ENCODE data around the gene HOXC4.

Gene HOXC4

DNA sequence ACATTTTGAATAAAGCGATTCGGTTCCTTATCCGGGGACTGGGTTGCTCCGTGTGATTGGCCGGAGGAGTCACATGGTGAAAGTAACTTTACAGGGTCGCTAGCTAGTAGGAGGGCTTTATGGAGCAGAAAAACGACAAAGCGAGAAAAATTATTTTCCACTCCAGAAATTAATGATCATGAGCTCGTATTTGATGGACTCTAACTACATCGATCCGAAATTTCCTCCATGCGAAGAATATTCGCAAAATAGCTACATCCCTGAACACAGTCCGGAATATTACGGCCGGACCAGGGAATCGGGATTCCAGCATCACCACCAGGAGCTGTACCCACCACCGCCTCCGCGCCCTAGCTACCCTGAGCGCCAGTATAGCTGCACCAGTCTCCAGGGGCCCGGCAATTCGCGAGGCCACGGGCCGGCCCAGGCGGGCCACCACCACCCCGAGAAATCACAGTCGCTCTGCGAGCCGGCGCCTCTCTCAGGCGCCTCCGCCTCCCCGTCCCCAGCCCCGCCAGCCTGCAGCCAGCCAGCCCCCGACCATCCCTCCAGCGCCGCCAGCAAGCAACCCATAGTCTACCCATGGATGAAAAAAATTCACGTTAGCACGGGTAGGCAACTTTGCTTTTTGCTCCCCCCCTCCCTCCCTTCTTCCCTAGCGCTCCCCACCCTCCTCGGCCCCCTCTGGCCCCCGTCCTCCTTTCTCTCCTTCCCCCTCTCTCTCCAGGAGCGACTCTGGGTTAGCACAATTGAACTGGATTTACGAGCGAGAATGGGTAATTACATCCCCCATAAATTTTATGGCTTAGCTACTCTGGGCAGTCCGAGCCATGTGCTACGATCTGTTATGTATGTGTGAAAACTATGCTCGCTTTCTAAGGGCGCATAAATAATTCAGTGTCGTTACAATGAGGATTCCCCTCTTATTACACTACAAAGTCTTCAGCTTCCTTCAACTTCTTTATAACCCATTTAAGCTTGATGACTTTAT is at the start of gene HOXC4:
Gene HOXC4, plus strand, starts transcription at position 85 of the 991 bp plus-strand sequence. Its CDS starts 88 bp downstream, at position 173.
- no peak for DNase-seq (ENCODE audit: low read depth in 2 of 2)

DNA sequence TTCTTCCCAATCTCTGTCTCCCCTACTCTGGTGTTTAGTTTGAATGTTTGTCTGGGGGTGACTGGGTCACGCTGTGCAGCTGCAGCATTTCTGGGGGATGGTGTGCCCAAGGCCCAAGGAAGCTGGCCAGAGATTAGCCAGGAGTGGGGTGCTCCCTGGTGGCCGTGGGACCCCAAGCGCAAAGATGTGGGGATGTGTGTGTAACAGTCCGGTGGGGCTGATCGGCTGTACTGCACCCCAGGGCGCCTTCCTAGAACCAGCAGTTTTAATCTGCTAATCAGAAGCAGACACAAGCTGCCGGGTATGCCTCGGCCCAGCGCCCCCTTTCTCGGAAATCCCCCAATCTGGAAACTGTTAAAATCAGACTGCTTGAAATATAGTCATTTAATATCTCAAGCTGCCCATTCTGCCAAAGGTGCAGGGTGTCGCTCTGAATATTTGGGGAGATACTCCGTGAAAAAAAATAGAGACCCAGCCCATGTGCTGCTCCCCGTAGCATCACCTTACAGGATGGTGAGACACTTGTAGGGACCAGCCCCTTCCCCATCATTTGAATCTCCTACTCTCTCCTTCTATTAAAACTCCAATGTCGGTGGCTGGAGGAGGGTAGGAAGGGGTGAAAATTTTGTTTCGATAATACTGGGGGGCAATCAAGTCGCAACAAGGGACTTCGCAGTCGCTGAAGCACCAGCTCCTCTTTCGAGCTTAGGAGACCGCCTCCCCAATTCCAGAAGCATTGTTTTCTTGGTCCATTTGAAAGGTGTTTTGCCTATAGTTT is 49.4 kb upstream of the HOXC4 start:
- no peak for DNase-seq (ENCODE audit: low read depth in 2 of 2)

DNA sequence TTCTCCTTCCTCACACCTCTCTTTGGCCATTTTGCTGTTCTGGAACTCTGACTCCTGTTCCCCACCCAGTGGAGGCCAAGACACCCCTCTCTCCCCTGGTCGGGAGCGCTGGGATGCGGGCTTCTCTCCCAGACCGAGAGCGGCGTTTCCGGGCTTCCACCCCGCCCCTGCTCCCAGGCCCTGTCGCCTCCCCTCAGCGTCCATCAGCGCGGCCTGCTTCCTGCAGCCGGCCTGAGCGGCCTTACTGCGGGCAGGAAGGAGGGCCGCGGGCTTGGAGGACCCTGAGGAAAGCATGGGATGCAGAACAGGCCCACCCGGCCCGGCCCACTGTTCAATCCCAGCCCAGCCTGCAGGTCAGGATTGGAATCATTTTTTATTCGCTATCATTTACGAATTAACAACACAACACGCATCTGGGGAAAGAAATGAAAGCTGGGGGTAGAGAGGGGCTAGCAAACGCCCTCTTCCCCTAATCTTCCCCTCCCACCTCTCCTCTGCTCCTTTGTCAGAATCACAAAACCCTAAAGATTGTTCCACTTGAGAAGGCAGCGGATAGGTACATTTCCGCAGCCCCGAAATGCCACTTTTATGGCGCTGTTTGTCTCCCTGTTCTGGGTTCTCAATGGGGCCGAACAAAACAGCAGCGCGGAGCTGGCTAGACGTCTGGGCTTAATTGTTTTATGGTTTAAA is 48.6 kb upstream of the HOXC4 start:
- no peak for DNase-seq (ENCODE audit: low read depth in 2 of 2)

DNA sequence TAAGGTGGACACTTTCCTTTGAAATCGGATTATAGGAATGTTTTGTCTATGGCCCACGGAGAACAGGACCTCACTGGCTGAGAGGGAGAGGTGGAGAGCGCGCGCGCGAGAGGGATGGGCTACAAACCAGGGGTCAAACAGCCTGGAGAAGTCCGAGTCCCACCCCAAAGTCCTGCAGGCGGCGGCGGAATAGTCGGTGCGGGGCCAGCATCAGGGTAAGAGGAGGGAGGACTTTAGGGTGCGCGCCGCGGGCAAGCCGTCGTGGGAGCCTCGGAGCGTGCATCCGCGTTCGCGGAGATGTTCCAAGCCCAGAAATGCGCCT is 48.1 kb upstream of the HOXC4 start:
- no peak for DNase-seq (ENCODE audit: low read depth in 2 of 2)

DNA sequence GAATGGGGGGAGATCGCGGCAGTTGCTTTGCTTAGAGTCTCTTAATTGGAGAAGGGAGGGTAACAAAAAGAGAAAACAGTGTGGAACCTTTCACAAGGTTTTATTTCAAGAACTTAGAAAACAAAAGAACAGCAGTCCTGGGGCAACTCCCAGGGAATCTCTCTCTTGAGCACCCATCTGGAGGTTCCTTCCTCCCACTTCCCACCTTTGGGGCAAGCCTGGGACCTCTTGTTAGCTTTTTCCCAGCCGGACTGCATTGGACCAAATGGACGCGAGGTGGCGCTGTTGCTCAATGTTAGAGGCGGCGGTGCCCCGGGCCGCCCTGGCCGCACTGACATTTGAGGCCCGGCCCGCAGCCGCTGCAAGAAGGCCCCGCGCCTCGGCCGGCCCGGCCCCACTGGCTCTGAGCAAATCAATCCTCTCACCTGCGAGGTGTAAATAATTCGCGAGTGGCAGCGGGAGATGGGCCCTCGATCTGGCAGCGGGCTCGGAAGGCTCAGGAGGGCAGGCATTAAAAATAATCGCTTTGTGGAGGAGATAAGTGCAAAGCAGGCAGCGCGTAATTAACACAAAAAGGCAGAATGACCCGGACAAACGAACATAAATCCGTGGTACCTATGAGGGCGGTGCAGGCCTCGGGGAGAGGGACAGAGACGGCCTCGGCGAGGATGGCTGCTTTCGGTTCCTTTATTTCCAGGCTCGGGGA is 47.6 kb upstream of the HOXC4 start:
- peak; percentile 62 to 64 for DNase-seq (ENCODE audit: low read depth in 2 of 2)

DNA sequence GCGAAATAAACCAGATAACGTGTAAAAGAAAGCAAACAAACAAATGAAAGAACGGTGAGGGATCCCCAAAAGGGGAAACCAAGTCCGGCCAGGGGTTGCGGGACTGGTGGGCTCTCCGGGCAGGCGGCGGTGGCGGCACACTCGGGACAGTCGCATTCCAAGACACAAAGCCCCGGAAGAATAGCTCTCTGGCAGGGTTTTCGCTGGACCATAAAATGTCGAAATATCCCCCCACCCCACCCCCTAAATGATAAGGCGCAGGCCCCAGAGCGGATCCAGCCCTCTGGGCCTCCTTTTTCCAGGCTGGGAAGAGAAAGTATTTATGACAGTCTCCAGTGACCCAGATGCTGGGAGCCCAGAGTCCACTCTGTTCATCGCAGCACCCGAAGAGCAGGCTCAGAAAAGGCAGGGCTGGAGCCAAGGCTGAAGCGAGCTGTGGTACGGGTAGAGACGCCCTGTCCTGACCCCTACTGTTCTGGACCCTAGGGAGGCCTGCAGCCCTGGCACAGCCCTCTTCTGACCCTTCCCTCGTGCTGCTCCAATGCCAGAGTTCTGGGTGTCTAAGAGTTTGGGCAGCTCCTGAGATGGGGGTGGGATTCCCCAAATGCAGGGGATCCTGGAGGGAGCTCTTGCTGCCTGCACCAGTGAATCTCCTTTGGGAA is 46.9 kb upstream of the HOXC4 start:
- no peak for DNase-seq (ENCODE audit: low read depth in 2 of 2)

DNA sequence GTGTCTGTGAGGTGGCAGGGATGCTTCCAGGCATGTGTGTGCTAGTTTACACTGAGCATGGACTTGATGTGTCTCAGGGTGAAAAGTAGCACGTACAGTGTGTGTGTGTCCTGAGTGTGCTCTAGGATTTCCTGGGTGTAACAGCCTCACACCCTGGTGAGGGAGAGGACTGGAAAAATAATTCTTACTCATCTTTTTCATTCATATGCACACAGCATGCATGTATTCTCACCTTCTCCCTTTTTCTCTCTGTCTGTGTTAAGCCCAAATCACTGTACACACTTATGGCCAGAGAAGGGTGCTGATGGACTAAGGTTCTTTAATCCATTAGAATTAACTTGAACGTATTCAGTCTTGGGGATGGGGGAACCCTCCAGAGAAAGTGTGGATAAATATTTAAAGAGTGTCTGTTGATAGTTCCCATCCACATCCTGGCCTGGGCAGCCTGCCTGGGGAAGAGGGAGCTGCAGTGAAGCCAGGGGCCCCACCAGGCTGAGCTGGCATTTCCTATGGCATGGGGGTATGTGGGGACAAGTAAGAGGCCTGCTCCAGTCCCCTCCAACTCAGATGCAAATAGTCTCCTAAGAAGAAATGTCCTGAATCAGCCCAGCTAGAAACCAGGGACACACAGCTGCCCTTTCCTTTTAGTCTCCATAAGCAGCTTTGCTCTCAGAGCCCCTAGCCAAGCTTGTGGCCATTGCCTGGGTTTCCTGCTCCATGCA is 45.9 kb upstream of the HOXC4 start:
- no peak for DNase-seq (ENCODE audit: low read depth in 2 of 2)

DNA sequence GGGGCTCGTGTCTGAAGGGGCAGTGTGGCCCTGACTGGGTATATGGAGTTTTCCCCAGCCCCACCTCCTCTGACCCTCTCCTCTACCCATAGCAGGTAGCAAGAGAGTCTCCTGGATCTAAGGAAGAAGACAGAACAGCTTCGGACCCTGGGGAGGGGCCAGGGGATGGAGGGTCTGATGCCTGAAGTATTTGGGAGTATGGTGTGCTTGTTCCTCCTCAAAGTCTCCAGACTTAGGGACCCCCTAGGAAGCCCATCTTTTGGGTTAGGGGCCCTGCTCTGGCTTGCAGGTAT is 45.4 kb upstream of the HOXC4 start:
- DNase-seq (ENCODE audit: low read depth in 2 of 2), result no peak

DNA sequence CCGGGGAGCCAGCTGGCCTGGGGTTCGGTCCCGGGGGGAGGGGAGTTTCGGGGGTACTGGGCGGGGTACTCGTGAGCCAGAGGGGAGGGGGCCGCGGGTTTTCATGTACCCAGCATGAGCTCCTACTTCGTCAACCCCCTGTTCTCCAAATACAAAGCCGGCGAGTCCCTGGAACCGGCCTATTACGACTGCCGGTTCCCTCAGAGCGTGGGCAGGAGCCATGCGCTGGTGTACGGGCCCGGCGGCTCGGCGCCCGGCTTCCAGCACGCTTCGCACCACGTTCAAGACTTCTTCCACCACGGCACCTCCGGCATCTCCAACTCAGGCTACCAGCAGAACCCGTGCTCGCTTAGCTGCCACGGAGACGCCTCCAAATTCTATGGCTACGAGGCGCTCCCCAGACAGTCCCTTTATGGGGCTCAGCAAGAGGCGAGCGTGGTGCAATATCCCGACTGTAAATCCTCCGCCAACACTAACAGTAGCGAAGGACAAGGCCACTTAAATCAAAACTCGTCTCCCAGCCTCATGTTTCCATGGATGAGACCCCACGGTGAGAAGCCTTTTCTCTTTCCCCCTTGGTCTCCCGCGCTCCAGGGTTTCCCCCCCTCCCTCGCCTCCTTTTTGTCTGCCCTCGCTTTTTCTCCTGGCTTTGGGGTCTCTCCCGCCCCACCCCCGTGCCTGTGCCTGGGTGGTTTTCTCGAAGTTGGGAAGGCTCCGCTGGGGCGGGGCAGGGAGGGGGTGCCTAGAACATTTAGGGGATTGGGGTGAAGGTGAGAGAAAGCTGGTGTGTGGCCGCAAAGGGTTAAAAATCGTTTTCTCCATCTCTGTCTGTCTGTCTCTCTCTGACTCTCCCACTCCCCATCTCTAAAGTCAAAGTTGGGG is 44.2 kb upstream of the HOXC4 start:
- DNase-seq (ENCODE audit: low read depth in 2 of 2), result no peak

DNA sequence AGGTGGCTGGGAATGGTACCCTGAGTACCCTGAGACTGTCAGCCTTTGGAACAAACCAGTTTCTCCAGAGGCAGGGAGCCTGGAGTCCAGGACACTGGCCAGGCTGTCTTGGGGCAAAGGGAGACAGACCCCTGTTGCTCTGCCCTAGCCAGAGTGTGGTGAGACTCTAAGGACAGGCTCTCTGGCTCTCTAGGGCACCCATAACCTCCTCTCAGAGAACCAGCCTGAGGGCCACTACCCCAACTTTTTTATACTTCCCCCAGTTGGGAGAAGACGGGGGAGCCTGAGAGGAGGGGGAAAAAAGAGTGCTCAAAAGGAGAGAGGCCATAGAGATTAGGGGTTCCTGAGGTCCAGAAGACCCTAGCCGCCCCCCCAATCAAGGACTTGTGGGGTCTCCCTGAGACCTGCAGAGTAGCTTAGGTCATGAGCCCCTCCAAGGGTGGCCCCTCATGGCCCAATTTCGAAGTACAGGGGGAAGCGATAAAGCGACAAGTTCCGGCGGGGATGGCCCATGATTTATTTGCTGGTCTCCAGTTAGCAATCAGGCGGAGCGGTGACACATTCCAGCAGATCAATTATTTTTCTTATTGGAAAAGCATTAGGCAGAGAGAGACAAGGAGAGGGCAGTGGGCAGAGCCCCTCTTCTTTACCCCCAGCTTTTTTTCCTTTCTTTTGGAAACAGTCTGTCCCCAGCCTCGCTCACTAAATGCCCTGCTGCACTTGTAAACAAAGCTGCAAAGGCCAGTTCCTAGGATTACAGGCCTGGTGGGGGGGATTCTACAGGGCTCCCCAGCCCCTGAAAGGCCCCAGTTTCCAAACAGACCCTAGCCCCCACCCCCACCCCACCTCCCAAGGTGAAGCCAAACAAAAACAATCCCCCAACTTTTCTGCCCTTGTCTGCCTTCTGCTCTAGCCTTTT is 43.3 kb upstream of the HOXC4 start:
- no peak for DNase-seq (ENCODE audit: low read depth in 2 of 2)

DNA sequence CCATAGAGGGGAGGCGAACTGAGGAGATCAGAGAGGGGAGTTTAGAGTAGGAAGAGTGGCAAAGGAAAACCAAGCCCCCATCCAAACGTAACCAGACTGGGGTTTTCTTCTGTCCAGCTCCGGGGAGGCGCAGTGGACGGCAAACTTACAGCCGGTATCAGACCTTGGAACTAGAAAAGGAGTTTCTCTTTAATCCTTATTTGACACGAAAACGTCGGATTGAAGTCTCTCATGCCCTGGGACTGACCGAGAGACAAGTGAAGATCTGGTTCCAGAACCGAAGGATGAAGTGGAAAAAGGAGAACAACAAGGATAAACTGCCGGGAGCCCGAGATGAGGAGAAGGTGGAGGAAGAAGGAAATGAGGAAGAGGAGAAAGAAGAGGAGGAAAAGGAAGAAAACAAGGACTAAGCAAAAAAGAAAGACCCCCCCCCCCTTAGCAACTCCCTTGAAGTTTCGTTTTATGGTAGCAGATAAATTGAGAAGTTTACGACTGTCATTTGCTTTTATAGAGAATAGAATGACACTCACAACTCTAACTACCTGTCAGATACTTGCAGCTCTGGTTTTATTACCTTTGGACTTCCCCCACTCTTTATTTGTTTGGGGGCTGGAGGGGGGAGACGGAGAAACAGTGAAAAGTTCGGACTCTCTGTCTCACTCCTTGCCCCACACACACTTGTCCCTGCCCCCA is 42.5 kb upstream of the HOXC4 start:
- no peak for DNase-seq (ENCODE audit: low read depth in 2 of 2)

DNA sequence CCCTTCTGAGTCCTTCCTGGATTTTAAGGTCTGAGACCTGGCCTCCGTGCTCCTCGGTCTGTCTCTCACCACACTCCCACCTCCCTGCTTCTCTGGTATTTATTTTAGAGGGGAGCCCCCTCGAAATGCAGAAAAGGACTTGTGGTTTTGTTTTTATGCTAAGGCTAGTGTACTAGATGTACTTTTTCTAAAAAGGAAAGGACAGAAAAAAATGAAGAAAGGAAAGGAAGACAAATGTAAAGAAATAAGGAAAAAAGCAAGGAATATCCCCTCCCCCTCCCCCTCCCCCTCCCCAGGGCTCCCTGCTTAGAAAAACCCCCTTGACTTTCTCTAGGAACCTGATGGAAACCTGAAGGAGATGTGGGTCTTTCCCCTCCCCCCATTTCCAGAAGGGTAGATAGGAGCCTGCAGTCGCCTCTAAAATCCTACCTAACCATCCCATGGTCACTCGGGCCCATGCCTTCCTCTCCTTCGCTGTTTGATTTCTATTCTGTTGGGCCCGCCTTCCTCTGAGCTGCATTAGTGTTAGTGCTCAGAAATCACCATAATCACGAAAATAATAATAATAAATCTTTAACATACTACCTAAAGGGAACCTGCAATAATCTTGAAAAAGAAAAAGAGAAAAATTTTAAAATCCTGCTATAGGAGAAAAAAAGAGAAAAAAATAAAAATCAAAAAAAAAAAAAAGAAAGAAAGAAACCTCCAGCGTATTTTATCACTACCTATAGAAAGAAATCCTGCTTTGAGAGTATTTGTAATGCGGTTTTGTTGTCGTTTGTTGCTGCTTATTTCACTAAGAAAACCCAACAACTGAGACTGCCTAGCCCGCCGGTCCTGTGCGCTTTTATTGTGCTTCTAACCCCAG is 41.7 kb upstream of the HOXC4 start:
- DNase-seq (ENCODE audit: low read depth in 2 of 2), result no peak

DNA sequence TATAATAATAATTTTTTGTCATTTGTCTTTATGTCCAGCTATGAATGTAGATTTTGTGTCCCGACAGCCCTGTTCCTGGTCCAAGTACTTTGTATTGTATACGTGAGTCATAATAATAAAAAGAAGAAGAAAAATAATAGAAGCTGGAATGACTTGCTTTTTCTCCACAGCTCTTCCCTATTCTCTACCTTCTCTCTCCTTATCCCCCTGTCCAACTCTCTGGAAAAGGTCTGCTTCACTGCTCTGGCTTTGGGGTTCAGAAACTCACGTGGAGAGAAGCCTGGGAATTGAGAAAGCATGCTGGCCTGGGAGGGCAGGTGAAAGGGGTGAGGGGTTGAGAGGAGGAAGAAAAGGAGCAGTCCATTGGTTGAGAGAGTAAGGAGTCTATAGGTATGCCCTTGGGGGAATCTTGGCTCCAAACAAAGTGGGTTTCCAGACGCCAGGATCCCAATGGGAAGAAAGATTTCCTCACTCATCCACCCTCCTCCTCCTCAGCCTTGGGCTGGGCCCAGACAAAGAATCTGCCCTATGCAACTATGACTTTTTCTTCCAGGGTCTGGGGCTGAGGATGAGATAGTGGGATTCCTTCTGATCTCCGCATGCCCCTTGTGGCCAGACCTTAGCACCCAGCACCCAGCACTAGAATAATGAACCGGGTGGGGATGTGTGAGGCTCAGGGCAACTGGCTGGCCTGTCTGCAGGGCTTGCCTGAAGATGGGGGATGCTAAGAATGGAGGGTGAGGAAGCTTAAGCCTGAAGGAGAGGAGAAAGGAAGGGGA is 40.8 kb upstream of the HOXC4 start:
- no peak for DNase-seq (ENCODE audit: low read depth in 2 of 2)

DNA sequence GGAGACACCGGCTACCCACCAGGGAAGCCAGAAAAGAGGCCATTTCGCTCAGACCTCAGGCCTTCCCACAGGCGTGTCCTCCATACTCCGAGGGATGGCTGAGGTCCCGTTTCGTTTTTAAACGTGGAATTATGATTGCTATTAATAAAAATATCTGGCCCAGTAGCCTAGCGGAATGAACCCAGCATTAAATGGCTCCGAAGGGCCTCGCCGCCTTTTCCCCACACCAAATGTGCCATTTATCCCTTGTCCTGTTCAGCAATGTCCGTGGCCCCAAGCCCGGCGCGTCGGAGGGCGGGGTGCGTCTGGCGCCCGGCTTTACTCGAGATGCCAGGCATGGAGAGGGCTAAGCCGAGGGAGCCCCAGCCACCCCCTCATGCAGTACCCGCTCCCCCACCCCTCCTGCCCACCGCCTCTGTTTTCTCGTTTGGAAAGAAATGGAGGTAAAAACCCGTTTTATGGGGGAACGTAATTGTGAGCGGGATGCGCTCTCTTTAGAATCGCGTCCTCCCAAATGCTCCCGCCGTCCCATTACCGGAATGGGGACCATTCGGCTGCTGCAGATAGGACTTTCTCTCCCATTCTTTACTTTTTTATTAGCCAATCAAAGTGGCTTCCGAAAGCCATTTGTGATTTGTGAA is 39.1 kb upstream of the HOXC4 start:
- DNase-seq (ENCODE audit: low read depth in 2 of 2), result no peak

DNA sequence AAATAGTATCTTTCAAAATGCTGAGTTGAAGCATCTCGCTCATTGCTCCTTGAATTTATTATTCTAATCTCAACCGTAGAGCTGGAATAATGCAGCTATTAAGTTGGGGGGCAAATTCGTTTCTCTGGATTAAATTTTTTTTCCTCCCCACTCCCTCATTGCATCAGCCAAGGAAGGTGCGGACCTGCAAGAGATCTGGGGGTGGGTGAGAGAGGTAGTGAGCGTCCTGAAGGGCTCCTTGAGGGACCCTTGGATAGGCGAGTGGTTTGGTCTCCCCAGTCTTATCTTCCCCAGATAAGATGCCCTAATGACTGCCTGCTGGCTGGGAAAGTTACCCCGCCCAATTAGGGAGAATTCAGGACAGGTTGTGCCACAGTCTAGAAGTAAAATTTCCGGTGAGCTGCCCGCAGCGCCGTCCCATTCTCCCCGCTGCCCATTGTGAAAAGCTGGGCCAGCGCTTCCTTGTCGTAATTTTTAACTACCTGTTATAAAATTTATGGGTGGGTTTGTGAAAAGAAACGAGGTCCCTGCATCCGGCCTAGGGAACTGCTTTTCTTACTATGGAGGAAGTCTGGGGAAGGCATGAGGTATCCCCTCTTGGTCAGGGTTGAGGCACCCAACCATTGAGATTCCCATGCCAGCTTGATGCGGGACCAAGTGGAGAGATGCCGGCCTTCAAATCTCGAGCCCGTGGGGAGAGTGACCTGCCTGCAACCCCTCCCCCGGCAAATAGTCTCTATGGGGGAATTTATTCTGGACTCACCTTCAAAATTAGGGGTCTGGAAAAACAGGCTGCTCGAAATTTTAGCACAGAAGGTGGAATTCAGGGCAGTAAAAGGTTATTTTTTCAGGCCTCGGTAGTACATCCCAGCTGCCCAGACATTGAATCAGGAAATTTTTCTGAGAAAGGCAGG is 38.4 kb upstream of the HOXC4 start:
- DNase-seq (ENCODE audit: low read depth in 2 of 2), result no peak
